NCI-H510A (cell line): ENCODE measurements around the gene PSRC1.

Experiments
- DNase-seq: peaks from one replicate; lab custom pipeline; 2025; lab: John Stamatoyannopoulos, UW

PSRC1 gene

GRCh38 chr1:109272021-109272799 is 10.7 kb downstream of the PSRC1 start:
- no peak for DNase-seq

GRCh38 chr1:109271458-109271857 is 11.5 kb downstream of the PSRC1 start:
- DNase-seq: no peak

GRCh38 chr1:109270623-109271317 is 12.2 kb downstream of the PSRC1 start:
- DNase-seq: no peak

DNA sequence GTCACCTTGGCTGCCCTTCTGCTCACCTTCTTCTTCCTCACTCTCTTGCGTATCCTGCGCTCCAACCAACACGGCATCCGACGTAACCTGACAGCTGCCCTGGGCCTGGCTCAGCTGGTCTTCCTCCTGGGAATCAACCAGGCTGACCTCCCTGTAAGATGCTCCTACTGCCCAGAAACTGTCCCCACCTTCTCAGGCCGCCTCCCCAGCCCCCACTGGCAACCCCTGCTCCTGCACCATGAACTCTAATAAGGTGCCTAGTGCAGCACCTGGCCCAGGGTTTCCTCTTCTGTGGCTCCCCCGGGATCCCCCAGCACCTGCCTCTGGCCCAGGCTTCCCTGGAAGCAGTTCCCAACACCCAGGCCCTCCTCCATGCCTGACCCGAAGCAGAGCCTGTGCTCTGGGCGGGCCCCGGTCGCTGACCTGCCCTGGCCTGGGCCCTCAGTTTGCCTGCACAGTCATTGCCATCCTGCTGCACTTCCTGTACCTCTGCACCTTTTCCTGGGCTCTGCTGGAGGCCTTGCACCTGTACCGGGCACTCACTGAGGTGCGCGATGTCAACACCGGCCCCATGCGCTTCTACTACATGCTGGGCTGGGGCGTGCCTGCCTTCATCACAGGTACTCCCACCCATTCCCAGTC is 12.8 kb downstream of the PSRC1 start:
- no peak for DNase-seq

DNA sequence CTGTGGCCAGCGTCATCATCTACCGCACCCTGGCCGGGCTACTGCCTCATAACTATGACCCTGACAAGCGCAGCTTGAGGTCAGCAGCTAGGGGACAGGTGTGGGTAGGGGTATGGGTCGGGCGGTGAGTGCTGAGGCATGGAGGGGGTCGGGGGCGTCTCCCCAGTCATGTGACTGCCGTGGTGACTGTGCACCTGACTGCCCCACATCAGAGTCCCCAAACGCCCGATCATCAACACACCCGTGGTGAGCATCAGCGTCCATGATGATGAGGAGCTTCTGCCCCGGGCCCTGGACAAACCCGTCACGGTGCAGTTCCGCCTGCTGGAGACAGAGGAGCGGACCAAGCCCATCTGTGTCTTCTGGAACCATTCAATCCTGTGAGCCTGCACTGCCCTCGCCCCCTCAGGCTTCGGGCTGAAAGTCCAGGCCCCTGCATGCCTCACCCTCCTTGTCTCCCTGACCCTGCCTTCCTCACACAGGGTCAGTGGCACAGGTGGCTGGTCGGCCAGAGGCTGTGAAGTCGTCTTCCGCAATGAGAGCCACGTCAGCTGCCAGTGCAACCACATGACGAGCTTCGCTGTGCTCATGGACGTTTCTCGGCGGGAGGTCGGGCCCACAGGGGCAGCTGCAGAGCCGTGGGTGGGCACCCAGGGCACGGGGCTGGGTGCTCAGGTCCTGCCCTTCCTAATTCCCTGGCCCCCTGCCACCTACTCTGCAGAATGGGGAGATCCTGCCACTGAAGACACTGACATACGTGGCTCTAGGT is 13.5 kb downstream of the PSRC1 start:
- DNase-seq: no peak

- DNase-seq: no peak
Observed at GRCh38 chr1:109268431-109269211, 14.3 kb downstream of the PSRC1 start.

DNA sequence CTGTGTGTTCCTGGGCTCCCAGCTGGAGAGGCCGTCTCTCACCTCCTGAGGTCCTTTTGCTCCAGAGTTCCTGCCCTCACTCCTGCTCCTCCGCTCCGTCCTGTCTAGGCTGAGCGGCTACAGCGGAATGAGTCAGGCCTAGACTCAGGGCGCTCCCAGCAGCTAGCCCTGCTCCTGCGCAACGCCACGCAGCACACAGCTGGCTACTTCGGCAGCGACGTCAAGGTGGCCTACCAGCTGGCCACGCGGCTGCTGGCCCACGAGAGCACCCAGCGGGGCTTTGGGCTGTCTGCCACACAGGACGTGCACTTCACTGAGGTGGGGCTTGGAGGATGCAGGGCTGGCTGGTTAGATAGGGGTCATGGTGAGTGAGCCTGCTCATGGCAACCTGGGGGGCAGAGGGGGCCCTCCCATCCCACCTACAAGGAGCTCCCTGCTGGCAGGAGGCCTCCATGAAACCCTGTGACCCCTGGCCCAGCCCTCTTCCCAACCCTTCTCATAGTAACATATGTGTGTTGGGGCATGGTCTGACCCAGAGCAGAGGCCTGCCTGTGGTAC is 15.1 kb downstream of the PSRC1 start:
- DNase-seq: no peak

DNA sequence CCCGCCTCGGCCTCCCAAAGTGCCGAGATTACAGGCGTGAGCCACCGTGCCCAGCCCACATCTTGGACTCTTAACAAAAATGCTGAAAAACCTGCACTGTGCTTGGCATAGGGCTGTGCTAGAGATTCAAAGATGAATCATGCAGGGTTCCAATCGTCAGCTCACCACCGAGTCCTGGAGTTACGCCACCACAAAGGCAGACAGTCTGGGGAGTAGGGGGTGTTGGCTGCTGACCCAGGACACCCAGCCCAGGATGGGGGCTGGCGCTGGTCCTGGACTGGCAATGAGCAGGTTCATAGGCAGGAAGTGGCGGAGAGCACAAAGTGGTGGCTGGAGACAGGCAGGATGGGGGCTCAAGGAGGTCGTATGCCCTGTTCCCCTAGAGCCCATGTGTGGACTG is 16.0 kb downstream of the PSRC1 start:
- DNase-seq: no peak

- DNase-seq: no peak
Observed at GRCh38 chr1:109265741-109266330, 17.1 kb downstream of the PSRC1 start.

DNA sequence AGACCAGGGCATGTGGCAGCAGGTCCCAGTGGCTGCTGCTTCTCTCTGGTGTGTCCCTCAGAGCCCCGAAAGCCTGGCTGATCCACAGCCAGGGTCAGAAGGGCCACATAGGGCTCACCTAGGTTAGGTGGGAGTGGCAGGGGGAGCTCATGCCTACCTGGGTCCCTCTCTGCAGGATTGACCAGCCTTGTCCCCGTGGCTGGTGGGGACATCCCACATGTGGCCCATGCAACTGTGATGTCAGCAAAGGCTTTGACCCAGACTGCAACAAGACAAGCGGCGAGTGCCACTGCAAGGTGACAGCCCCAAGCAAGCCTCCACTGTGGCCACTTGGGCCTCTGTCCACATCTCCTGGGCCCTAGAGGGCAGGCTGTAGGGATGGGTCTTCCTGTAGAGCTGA is 17.9 kb downstream of the PSRC1 start:
- DNase-seq: no peak

DNA sequence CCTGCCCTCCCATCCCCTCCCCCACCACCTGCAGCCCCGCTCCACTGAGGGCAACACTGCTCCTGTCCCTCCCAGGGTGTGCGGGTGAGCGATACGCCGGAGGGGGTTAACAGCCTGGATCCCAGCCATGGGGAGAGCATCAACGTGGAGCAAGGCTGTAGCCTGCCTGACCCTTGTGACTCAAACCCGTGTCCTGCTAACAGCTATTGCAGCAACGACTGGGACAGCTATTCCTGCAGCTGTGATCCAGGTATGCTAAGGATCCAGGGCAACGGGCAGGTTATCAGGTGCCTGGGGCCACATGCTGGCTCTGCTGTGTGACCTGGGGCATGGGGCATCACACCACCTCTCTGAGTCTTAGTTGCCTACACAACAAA is 18.6 kb downstream of the PSRC1 start:
- DNase-seq: no peak

DNA sequence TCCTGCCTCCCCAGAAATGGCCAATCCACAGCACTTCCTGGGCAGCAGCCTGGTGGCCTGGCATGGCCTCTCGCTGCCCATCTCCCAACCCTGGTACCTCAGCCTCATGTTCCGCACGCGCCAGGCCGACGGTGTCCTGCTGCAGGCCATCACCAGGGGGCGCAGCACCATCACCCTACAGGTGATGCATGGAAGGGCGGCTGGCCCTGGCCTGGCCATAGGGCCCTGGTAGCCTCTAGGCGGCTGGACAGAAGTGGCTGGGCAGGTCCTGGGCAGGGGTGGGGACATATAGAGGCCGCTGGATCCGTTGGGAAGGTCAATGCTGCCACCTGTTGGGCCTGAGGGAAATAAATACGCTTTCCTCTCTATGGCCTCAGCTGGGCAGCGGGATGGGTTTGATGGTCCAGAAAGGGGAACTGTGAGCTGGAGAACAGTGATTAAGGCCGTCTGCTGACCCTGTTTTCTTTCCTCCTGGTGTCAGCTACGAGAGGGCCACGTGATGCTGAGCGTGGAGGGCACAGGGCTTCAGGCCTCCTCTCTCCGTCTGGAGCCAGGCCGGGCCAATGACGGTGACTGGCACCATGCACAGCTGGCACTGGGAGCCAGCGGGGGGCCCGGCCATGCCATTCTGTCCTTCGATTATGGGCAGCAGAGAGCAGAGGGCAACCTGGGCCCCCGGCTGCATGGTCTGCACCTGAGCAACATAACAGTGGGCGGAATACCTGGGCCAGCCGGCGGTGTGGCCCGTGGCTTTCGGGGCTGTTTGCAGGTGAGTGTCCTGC is 19.2 kb downstream of the PSRC1 start:
- DNase-seq: peak; percentile 81

DNA sequence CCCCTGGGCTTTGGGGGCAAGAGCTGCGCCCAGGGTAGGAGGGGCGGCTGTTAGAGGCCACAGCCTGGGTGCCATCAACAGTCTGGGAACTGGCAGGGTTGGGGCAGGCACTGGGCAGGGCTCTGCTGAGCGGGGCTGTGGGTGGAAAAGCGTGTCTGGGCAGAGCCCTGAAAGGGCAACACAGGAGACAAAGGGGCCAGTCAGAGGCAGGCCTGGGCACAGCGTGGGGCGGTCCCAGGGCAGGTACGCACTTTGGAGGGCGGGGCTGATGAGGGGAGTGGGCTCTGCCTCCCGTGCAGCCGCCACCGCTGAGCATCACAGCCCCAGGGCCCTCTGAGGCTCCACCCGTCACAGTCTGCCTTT is 19.7 kb downstream of the PSRC1 start:
- DNase-seq: no peak

DNA sequence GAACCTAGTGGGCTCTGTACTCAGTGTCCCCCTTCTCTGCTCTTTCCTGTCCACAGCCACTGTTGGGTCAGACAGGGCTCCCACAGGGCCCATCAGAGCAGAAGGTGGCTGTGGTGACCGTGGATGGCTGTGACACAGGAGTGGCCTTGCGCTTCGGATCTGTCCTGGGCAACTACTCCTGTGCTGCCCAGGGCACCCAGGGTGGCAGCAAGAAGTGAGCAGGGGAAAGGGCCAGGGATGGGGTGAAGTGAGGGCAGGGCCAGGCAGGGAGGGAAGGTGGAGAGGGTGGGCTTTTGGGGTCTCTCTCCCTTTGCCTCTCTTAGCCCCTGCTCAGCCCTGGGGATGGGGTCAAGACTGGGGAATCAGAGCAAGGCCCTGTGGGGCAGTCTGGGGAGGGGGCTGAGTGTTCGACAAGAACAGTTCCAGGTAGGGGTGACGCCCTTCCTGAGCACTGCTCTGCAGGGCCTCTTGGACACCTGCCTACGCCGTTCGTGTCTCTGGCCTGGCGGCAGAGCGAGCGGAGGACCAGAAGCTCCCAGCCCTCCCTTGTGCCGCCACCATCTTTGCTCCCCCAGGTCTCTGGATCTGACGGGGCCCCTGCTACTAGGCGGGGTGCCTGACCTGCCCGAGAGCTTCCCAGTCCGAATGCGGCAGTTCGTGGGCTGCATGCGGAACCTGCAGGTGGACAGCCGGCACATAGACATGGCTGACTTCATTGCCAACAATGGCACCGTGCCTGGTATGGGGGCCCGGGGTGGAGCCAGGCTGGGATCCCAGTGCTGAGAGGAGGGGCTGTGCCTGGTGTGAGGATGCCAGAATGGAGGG is 20.5 kb downstream of the PSRC1 start:
- DNase-seq: no peak

DNA sequence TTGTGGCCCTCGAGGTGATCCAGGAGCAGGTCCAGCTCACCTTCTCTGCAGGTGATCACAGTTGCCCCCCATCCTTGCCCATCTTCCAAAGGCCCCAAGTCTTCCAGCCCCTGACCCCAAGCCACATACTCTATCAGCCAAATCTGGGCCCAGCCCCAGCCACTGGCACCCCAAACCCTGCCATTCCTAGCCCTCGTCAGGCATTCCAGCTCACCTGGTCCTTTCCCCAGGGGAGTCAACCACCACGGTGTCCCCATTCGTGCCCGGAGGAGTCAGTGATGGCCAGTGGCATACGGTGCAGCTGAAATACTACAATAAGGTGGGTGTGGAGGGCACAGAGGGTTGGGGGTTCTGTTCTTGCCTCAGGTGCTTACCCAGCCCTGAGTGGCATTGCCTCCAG is 21.4 kb downstream of the PSRC1 start:
- no peak for DNase-seq

DNA sequence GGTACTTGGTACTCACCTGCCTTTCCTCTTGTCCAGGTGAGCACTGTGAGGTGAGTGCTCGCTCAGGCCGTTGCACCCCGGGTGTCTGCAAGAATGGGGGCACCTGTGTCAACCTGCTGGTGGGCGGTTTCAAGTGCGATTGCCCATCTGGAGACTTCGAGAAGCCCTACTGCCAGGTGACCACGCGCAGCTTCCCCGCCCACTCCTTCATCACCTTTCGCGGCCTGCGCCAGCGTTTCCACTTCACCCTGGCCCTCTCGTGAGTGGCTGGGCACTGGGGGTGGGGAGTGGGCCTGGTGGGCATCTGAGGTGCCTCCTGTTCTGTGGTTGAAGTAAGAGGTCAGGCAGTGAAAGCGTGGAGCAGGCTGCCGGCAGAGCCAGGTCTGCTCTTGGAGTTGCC is 21.9 kb downstream of the PSRC1 start:
- DNase-seq: no peak

DNA sequence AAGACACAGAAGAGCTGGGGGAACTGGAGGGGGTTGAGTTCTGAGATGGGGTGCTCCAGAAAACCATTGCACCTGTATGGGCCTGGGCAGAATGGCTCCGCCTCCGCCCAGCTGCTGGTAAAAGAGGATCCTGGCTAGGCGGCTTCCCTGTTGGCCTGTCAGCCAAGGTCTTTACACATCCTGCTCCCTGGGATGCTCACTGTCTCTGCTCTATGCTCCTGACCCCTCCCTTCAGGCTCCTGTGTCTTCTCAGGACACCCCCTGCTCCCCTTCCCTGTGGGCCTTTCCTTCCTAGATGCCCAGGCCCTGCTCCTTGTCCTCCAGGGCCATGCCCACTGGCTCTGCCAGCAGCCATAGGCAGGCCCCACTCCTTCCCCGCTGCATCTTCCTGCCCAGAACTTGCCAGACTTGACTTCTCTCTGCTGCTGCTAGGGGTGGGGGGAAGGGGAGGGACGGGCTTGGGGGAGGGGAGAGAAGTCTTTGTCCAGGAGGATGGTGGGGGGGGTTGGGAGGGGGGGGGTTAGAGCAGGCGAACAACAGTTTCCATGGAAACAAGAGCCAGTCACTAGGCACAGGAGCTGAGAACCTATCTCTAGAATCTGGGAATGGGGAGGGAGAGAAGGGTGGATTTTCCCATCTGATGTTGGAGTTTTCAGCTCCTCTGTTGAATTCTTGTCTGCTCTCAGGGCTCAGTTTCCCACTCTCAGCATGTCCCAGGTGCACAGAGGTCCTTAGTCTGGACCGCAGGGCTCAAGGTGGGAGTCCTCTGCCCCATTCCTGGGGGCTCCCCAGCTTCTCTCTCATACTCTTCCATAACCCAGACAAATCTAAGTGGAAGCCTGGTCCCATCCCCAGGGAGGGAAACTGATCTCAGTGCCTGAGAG is 23.0 kb downstream of the PSRC1 start:
- DNase-seq: no peak
